Sigmoid colon (tissue), 4 donors: Measurements from ENCODE around the gene SGO2.

Experiments
- CTCF ChIP-seq, 4 experiments: fragments of 450-650 bp in 3 of 4; fragments of 200-600 bp in 1 of 4; IDR thresholded peaks; one replicate each; pipeline ENCODE4 v1.5.1; 2016 to 2019; ENCODE audit warnings: antibody characterized with exemption in 4 of 4, mild to moderate bottlenecking in 3 of 4, moderate library complexity in 2 of 4
- EP300 ChIP-seq, 4 donors: sonication (generic); formaldehyde crosslinking; IDR thresholded peaks; one replicate each; pipeline ENCODE4 v1.6.1; 2017; ENCODE audit warnings: antibody characterized with exemption in 4 of 4
- POLR2A ChIP-seq, 2 donors: fragments of 450-650 bp; IDR thresholded peaks; one replicate each; pipeline ENCODE4 v1.6.1; 2016; ENCODE audit warnings: antibody characterized with exemption in 2 of 2, mild to moderate bottlenecking in 2 of 2, moderate library complexity in 2 of 2
- POLR2AphosphoS5 ChIP-seq, 4 donors: sonication (generic); formaldehyde crosslinking; IDR thresholded peaks; one replicate each; pipeline ENCODE4 v1.6.1; 2017; ENCODE audit warnings: antibody characterized with exemption in 4 of 4

GRCh38 chr2:200618590-200619021 lies 92.6 kb downstream of the SGO2 start:
- TF ChIP-seq CTCF (IDR thresholded peaks at IDR 0.05): no peak
- no peak for TF ChIP-seq POLR2AphosphoS5 (IDR thresholded peaks at IDR 0.05)
- no peak for TF ChIP-seq EP300 (IDR thresholded peaks at IDR 0.05)
- TF ChIP-seq POLR2A (IDR thresholded peaks at IDR 0.05): no peak
